GM12892 (cell line): Measurements from ENCODE around the gene SLC37A1.

Source experiments
- DNase-seq: peaks from one replicate; pipeline ENCODE4 v3.0.0; 2011; ENCODE audit not compliant: insufficient read length
- FAIRE-seq: peaks from 2 replicates; lab custom pipeline; 2011; peaks lifted over from hg19 to GRCh38; lab: Jason Lieb, UNC
- POLR2A ChIP-seq: IDR thresholded peaks from 2 replicates; pipeline ENCODE4 v1.6.1; 2011; ENCODE audit warnings: low read depth, low read length, control low read depth
- POLR2AphosphoS5 ChIP-seq: IDR thresholded peaks from 2 replicates; pipeline ENCODE4 v1.6.1; 2011; ENCODE audit warnings: low read depth, low read length, control low read depth
- TAF1 ChIP-seq: IDR thresholded peaks from 2 replicates; pipeline ENCODE4 v1.6.1; 2011; ENCODE audit warnings: low read depth, mild to moderate bottlenecking, control low read depth, low read length, borderline replicate concordance

SLC37A1 gene

GRCh38 chr21:42471716-42472330 lies 41.8 kb upstream of the SLC37A1 start:
- DNase-seq = no peak
- TF ChIP-seq POLR2AphosphoS5 (no peak), POLR2A (no peak), TAF1 (no peak)
- peak; percentile 40 for FAIRE-seq

- FAIRE-seq = no peak
These were observed 41.1 kb upstream of the SLC37A1 start for GRCh38 chr21:42472521-42472920.

GRCh38 chr21:42473498-42474042 lies 40.1 kb upstream of the SLC37A1 start:
- DNase-seq (no peak), FAIRE-seq (no peak)
- TF ChIP-seq POLR2AphosphoS5 (no peak), POLR2A (no peak), TAF1 (no peak)

More at GRCh38 chr21:42472521-42472920, 41.1 kb upstream of the SLC37A1 start:
- no peak for DNase-seq
- TF ChIP-seq TAF1 = no peak
- TF ChIP-seq POLR2AphosphoS5 = no peak
- no peak for TF ChIP-seq POLR2A

GRCh38 chr21:42474043-42474831 lies 39.4 kb upstream of the SLC37A1 start:
- peak; percentile 82 for FAIRE-seq
- no peak for TF ChIP-seq TAF1
- DNase-seq = no peak

- no peak for TF ChIP-seq POLR2A
- no peak for TF ChIP-seq TAF1
- TF ChIP-seq POLR2AphosphoS5 = no peak
- DNase-seq = no peak
- no peak for FAIRE-seq
These were observed 38.6 kb upstream of the SLC37A1 start for GRCh38 chr21:42475036-42475435.

- DNase-seq (no peak), FAIRE-seq (no peak)
- TF ChIP-seq POLR2A (no peak), TAF1 (no peak), POLR2AphosphoS5 (no peak)
These were observed 37.9 kb upstream of the SLC37A1 start for GRCh38 chr21:42475526-42476387.

GRCh38 chr21:42476388-42477331 lies 37.0 kb upstream of the SLC37A1 start:
- FAIRE-seq (peak; percentile 67), DNase-seq (no peak)
- TF ChIP-seq TAF1 = no peak
- TF ChIP-seq POLR2AphosphoS5 = no peak
- TF ChIP-seq POLR2A = no peak

GRCh38 chr21:42478504-42478903 lies 35.1 kb upstream of the SLC37A1 start:
- TF ChIP-seq TAF1 = no peak
- TF ChIP-seq POLR2AphosphoS5 = no peak
- no peak for TF ChIP-seq POLR2A
- DNase-seq (no peak), FAIRE-seq (peak; percentile 44)

- FAIRE-seq = no peak
- no peak for DNase-seq
- no peak for TF ChIP-seq POLR2A
- TF ChIP-seq POLR2AphosphoS5 = no peak
These were observed 34.1 kb upstream of the SLC37A1 start for GRCh38 chr21:42479582-42479981.

GRCh38 chr21:42480736-42481135 lies 32.9 kb upstream of the SLC37A1 start:
- no peak for TF ChIP-seq TAF1
- TF ChIP-seq POLR2A = no peak
- TF ChIP-seq POLR2AphosphoS5 = no peak
- DNase-seq = no peak
- no peak for FAIRE-seq
